Activated CD8-positive, alpha-beta T cell treated with anti-CD3 and anti-CD28 coated beads for 36 hours (primary cell): Measurements from ENCODE around the gene ARMC3. TPM values are rescaled to one million over a fixed set of nuclear protein-coding genes. Genes with fewer than 3 reads are reported as not detected.

Source experiments
- ATAC-seq: fragments of 200-7000 bp; cut with Tn5 transposase; one replicate; pipeline ENCODE4 v1.10.0; 2021; ENCODE audit warnings: mild to moderate bottlenecking, moderate library complexity
- CTCF ChIA-PET: fragments of 350-600 bp; sonication (Branson Sonifier 250); formaldehyde crosslinking; loops from one replicate; lab custom pipeline; 2021; ENCODE audit warnings: antibody characterized with exemption; lab: Charles Lee
- POLR2A ChIA-PET: fragments of 350-600 bp; sonication (Branson Sonifier 250); formaldehyde crosslinking; loops from one replicate; lab custom pipeline; 2021; ENCODE audit warnings: antibody characterized with exemption; lab: Charles Lee
- DNase-seq: peaks from one replicate; pipeline ENCODE4 v3.0.0-alpha.2; 2020
- H3K27ac Mint-ChIP-seq: one replicate; pipeline ENCODE4 v1.8.0; 2021; ENCODE audit warnings: mild to moderate bottlenecking, mixed read lengths
- H3K27me3 Mint-ChIP-seq: one replicate; pipeline ENCODE4 v1.8.0; 2021; ENCODE audit warnings: mixed read lengths
- H3K36me3 Mint-ChIP-seq: one replicate; pipeline ENCODE4 v1.8.0; 2021; ENCODE audit warnings: low read depth, mixed read lengths
- H3K4me1 Mint-ChIP-seq: one replicate; pipeline ENCODE4 v1.8.0; 2021; ENCODE audit warnings: low read depth, mixed read lengths
- H3K4me3 Mint-ChIP-seq: one replicate; pipeline ENCODE4 v1.8.0; 2021; ENCODE audit warnings: mild to moderate bottlenecking, moderate library complexity, mixed read lengths
- H3K9me3 Mint-ChIP-seq: one replicate; pipeline ENCODE4 v1.8.0; 2021; ENCODE audit warnings: mixed read lengths
- CTCF ChIP-seq: fragments of 200-600 bp; IDR thresholded peaks from one replicate; pipeline ENCODE4 v1.8.0; 2022; ENCODE audit warnings: antibody characterized with exemption, mild to moderate bottlenecking
- intact Hi-C: fragments of 100-400 bp; cut with micrococcal nuclease; formaldehyde crosslinking; loops from one replicate; pipeline ENCODE4 v1.10.0; 2022
- total RNA-seq, 2 experiments: library from RNA; stranded (reverse); gene quantifications; one replicate each; pipeline ENCODE4 v1.2.3, GENCODE V29; 2021

Gene ARMC3
- total RNA-seq, 2 experiments from 2014 or later = not detected

- H3K36me3 Mint-ChIP-seq = no peaks in the 10 kb centered on the region
- H3K27ac Mint-ChIP-seq = no peak overlapping the region
- H3K27me3 Mint-ChIP-seq = peaks cover 24% of the 10 kb centered on the region
- no peak for ATAC-seq
- no peaks in the 10 kb centered on the region for H3K4me1 Mint-ChIP-seq
- CTCF ChIA-PET = no interaction called here
- no peak overlapping the region for H3K4me3 Mint-ChIP-seq
- intact Hi-C loops = no loop called here
- H3K9me3 Mint-ChIP-seq = peaks cover 6% of the 10 kb centered on the region
- TF ChIP-seq CTCF = no peak
- POLR2A ChIA-PET = no interaction called here
- DNase-seq = no peak
Measured at GRCh38 chr10:23019633-23020032, 91.8 kb downstream of the ARMC3 start.

DNA sequence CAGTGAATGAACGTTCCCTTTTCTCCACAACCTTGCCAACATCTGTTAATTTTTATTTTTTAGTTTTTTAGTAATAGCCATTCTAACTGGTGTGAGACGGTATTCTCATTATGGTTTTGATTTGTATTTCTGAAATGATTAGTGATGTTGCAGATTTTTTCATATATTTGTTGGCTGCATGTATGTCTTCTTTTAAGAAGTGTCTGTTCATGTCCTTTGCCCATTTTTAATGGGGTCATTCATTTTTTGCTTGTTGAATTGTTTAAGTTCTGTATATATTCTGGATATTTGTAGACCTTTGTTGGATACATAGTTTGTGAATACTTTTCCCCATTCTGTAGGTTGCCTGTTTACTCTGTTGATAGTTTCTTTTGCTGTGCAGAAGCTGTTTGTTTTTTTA, 93.6 kb downstream of the ARMC3 start:
- H3K27me3 Mint-ChIP-seq = peaks cover 26% of the 10 kb centered on the region
- no peak overlapping the region for H3K4me3 Mint-ChIP-seq

DNA sequence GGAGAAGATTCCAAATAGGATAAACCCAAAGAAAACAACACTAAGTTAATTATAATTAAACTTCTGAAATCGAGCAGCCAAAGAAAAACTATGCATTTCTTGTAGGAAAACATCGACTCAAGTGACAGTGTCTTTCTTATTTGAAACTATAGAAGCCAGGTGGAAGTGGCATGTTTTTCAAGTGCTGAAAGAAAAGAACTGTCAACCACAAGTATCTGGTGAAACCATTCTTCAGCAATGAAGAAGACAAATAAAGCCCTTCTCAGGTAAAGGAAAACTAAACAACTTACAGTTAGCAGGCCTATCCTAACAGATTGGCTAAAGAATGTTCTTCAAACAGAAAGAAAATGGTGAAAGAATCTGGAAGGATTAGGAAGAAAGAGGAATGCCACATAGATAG, 96.1 kb downstream of the ARMC3 start:
- no peak for TF ChIP-seq CTCF
- ChIA-PET POLR2A (no interaction called here), CTCF (no interaction called here)
- H3K36me3 Mint-ChIP-seq = no peaks in the 10 kb centered on the region
- H3K27me3 Mint-ChIP-seq = peaks cover 33% of the 10 kb centered on the region
- H3K9me3 Mint-ChIP-seq = peaks cover 6% of the 10 kb centered on the region
- no peak overlapping the region for H3K27ac Mint-ChIP-seq
- no peaks in the 10 kb centered on the region for H3K4me1 Mint-ChIP-seq
- H3K4me3 Mint-ChIP-seq = no peak overlapping the region
- intact Hi-C loops = no loop called here
- no peak for ATAC-seq
- DNase-seq = no peak

More for the DNA sequence above, 93.6 kb downstream of the ARMC3 start:
- DNase-seq (no peak), ATAC-seq (no peak)
- TF ChIP-seq CTCF = no peak
- no peaks in the 10 kb centered on the region for H3K4me1 Mint-ChIP-seq
- H3K27ac Mint-ChIP-seq = no peak overlapping the region
- POLR2A ChIA-PET = no interaction called here
- peaks cover 6% of the 10 kb centered on the region for H3K9me3 Mint-ChIP-seq
- intact Hi-C loops = no loop called here
- no peaks in the 10 kb centered on the region for H3K36me3 Mint-ChIP-seq
- CTCF ChIA-PET = no interaction called here

DNA sequence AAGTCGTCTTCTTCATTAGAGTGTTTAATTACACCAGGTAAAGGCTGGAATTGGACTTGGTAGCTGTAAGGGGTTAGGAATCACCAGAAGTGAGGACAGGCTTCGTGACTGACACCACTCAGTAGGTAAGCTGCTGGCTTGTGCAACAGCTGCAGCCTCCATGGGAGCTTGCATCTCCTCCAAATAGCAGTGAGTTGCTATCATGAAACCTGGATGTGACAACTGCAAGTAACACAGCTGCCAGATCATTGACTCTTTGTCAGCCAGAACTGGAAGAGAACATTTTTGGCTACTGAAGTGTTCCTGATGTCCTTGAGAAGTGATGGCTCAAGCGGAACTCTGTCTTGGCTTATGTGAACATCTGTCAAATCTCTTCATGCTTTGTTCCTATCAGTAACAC, 103.5 kb downstream of the ARMC3 start:
- Mint-ChIP-seq H3K27ac (no peak overlapping the region), H3K36me3 (no peaks in the 10 kb centered on the region), H3K4me1 (no peaks in the 10 kb centered on the region), H3K4me3 (no peak overlapping the region), H3K9me3 (no peaks in the 10 kb centered on the region), H3K27me3 (peaks cover 25% of the 10 kb centered on the region)
- CTCF ChIA-PET = no interaction called here
- no peak for ATAC-seq
- intact Hi-C loops = no loop called here
- TF ChIP-seq CTCF = no peak
- POLR2A ChIA-PET = no interaction called here
- no peak for DNase-seq

- CTCF ChIA-PET = interaction anchor here (1.3 kb wide), 1 partner anchor 10 kb away, joined by 5 read pairs; no protein-coding TSS in a partner anchor
- Mint-ChIP-seq H3K27ac (no peak overlapping the region), H3K36me3 (no peaks in the 10 kb centered on the region), H3K9me3 (no peaks in the 10 kb centered on the region), H3K4me3 (no peak overlapping the region), H3K4me1 (no peaks in the 10 kb centered on the region), H3K27me3 (peaks cover 20% of the 10 kb centered on the region)
- POLR2A ChIA-PET = no interaction called here
- intact Hi-C loops = no loop called here
- TF ChIP-seq CTCF = no peak
- ATAC-seq = no peak
- DNase-seq = no peak
Measured at GRCh38 chr10:23034790-23035189, 106.9 kb downstream of the ARMC3 start.
